Measurements from ENCODE around the gene SOCS1.

The SOCS1 gene

GRCh38 chr16:11285842-11286241 lies 29.8 kb upstream of the SOCS1 start:
- no peak for DNase-seq (ENCODE audit: low read depth, low spot score)

DNA sequence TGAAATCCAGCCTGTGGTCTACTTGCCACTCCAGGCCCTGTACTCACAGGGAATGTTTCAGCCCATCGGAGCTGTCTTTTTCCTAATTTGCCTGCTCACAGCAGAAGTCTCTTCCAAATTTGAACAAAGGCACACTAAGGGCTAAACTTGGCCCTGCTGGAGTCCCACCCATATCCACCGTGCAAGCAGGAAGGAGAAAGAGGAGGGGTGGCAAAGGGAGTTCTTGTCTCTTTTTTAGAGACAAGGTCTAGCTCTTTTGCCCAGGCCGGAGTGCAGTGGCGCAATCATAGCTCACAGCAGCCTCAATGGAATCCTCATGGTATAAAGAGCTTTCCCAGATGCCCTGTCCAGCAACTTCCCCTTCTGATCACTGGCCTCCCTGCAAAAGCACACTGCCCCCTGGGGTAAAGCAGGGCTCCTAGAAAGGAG lies 27.8 kb upstream of the SOCS1 start:
- DNase-seq (ENCODE audit: low read depth, low spot score), result no peak

DNA sequence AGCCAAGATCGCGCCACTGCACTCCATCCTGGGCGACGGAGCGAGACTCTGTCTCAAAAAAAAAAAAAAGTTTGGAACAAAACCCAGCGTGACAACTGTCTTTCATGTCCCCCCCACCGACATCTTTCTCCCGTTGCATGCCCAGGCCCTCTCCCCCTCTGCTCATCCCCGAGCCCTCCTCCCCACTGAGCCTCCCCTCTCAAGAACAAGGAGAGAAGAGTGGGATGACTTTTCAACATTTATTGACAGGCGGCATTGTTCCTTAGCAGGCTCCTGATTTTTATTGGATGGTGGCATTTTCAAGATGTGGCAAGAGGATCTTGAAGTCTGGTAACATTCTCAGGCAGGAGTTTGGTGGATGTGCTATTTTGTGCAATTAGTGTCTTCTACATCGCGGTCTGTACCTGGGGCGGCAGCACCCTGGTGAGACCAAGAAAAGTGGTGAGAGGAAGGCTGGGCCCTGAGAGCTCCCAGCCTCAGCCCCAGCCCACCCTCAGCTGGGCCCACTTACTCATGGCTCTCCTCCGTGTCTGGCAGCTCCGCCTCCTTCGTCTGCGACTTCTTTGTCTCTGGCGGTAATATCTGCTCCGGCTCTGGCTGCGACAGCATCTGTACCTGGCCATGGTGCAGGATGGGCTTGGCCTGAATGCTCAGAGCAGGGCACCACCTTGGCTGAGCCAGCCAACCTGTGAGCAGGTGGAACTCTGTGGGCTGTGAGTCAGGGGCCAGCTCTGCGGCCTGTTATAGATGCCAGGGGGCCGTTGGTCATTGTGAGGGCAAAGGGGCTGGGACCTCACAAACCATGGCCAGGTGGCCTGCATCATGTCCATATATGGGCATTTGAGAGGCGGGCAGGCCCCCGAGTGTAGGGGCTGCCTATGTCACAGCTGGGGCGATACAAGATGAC lies 24.9 kb upstream of the SOCS1 start, which contains the start of gene PRM1:
TSS of gene PRM1 (minus strand) at position 715 of the 907 bp plus-strand sequence. CDS start at position 623, 92 bp downstream.
- no peak for DNase-seq (ENCODE audit: low read depth, low spot score)

GRCh38 chr16:11278681-11279628 lies 23.0 kb upstream of the SOCS1 start:
- no peak for DNase-seq (ENCODE audit: low read depth, low spot score)

DNA sequence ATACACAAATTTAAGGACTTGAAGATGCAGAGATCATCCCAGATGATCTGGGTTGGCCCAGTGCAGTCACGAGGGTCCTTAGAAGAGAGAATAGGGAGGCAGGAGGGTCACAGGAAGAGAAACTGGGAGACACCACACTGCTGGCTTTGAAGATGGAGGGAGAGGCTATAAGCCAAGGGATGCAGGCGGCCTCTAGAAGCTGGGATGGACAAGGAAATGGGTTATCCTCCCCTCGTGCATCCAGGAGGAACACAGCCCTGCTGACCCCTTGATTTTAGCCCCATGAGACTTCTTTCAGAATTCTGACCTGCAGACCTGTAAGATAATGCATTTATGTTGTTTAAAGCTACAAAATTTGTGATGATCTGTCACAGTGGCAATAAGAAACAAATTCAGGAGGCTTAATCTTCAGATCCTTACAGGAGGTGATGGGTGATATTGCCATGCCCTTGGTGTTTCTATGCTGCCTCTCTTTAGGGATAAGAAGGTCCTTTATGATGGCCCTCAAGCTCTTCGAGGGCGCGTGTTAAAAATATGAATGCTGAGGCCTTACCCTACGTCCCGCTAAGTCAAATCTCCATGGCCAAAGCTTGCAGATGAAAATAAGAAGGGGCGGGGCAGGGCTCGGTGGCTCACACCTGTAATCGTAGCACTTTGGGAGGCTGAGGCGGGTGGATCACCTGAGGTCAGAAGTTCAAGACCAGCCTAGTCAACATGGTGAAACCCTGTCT lies 21.8 kb upstream of the SOCS1 start:
- DNase-seq (ENCODE audit: low read depth, low spot score), result no peak

- no peak for DNase-seq (ENCODE audit: low read depth, low spot score)
Observed at GRCh38 chr16:11276896-11277593, 21.0 kb upstream of the SOCS1 start.

DNA sequence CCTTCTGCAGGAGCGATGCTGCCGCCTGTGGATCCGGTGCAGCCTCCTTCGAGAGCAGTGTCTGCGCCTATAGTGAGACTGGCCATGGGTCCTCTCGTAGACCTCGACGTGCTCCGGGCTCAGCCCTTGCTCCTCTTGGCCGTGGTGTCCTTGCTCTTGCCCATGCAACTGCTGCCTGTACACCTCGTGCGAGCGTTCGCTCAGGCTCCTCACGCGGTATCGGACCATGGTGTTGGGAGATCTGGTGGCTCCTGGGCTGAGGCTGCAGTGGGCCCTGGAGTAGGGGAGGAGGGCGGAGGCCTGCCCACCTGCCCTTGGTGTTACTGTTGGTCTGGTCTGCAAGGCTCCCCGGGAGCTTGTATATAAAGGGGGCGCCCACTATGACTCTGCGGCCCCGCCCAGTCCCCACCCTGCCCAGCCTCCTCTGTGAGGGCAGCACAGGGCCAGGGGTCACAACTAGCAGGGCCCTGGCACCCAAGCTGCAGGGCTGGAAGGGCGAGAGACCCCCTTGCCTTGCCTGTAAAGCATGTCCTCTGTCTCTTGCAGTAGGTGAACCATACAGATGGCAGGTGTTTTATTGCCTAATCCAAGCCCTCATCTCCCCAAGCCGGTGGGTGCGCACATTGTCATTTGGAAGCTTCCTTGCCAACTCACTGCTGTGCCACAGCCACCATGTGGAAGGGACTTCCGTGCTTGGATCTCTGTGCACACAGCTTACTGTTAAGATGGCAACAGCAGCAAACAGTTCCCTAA lies 20.3 kb upstream of the SOCS1 start, which contains the start of gene PRM2:
TSS of gene PRM2 (minus strand) at position 338 of the 753 bp plus-strand sequence. CDS start at position 228, 110 bp downstream.
- DNase-seq (ENCODE audit: low read depth, low spot score), result no peak

GRCh38 chr16:11274964-11275363 lies 19.0 kb upstream of the SOCS1 start:
- DNase-seq (ENCODE audit: low read depth, low spot score), result no peak

GRCh38 chr16:11273721-11274324 lies 17.8 kb upstream of the SOCS1 start:
- no peak for DNase-seq (ENCODE audit: low read depth, low spot score)

GRCh38 chr16:11272921-11273720 lies 17.1 kb upstream of the SOCS1 start, which contains the start of gene PRM3:
TSS of gene PRM3 (minus strand) at chr16:11273629. CDS start at chr16:11273595, 34 bp downstream.
- no peak for DNase-seq (ENCODE audit: low read depth, low spot score)

DNA sequence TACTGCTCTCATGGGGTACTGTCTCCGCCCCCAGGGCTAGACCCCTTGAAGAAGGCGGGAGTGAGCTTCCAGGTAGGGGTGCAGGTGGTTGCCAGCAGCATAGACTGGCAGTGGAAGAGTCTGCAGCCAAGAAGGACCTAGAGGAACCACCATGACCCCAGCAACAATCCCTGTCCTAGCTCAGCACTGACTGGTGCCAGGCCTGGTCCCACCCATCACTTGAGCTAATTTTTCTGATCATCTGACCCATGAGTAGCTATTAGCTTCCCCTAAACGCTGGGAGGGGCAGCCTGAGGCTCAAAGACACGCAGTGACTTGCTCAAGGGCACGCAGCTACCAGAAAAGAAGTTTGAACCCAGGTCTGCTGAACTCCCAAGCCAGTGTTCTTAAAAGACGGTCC lies 16.5 kb upstream of the SOCS1 start:
- no peak for DNase-seq (ENCODE audit: low read depth, low spot score)

DNA sequence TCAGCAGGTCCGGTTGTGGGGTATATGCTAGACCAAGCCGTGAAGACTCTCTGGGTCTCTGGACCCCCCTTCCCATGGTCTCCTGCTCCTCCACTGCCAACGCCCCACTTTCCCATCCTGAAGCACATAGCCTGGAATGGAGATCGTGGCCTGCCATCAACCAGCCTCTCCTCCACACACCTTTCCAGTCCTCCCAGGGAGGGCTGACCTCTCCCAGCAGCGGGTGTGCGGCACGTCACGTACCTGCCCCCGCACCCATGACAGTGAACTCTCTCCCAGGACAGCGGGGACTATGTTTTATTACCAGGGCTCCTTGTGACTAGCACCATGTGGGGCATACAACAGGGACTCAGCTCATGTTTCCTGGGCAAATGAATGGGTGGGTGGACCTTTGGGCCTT lies 15.6 kb upstream of the SOCS1 start:
- DNase-seq (ENCODE audit: low read depth, low spot score), result no peak

- DNase-seq (ENCODE audit: low read depth, low spot score), result no peak
Observed at GRCh38 chr16:11270602-11271162, 14.7 kb upstream of the SOCS1 start.

DNA sequence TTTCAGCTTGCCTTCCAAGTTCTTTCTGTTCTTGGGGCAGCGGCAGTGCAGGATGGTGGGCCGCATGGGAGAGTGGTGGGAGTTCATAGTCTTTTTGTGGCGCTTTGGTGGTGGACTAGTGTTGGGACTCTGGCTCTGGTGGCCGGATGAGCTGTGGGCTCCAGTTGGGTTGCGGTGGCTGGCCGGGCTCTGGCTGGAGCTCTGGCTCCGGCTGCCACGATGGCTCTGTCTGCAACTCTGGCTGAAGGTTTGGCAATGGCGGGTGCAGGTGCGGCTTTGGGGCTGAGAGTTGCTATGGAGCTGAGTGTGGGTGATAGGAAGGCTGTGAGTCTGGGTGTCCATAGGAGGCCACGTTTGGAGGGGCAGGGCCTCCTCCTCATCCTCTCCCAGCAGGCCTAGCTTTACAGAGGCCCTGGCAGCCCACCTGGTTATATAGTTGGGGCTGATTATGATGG lies 12.9 kb upstream of the SOCS1 start, which contains the start of gene TNP2:
TSS of gene TNP2 (minus strand) at position 405 of the 455 bp plus-strand sequence. CDS start at position 342, 63 bp downstream.
- DNase-seq (ENCODE audit: low read depth, low spot score), result no peak

- no peak for DNase-seq (ENCODE audit: low read depth, low spot score)
Observed at GRCh38 chr16:11265124-11265523, 9.1 kb upstream of the SOCS1 start.

DNA sequence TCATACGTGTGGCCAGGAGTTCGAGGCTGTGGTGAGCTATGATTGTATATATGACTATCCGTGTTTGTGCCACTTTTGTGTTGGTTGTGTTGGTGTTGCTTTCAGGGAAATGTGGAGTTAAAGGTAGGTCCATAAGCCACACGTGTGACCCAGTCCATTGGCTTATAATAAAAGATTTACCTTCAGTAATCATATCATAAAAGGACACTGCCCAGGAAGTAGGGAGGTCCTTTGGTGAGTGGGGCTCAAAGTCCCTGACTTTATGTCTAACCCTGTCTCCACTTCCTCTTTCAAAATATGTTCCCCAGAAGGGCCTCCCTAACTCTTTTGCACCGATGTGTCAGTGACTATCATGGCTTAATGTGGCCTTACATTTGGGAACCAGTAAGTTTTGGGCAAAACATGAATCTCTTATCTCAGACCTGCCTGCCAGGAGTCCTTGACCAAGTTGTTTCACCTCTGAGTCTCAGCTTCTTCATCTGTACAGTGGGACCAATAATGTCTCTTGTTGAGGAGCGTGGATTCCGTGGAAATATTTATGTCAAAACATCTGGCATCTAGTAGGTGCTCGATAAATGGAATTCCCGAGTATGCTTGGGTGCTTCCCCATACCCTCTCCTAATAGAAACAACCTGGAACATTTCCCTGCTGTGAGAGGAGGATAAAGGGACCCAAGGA lies 8.3 kb upstream of the SOCS1 start:
- DNase-seq (ENCODE audit: low read depth, low spot score), result no peak

DNA sequence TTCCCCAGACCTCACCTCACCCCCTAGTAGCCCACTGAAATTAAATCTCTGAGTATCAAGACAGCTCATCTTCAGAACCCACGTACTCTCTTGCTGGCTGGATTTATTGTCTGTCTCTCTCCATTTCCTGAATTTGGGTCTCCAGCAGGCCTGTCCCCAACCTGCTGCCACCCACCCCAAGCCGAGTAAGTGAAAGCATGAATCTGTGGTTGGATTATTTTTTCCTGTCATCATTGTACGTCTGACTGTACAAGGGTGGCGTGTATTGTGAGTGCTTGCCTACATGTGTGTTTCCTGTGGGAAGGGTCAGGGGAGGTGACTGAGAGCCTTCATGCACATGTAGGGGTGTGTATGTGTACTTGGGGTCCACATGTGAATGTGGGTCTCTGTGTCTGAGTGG lies 7.7 kb upstream of the SOCS1 start:
- no peak for DNase-seq (ENCODE audit: low read depth, low spot score)

DNA sequence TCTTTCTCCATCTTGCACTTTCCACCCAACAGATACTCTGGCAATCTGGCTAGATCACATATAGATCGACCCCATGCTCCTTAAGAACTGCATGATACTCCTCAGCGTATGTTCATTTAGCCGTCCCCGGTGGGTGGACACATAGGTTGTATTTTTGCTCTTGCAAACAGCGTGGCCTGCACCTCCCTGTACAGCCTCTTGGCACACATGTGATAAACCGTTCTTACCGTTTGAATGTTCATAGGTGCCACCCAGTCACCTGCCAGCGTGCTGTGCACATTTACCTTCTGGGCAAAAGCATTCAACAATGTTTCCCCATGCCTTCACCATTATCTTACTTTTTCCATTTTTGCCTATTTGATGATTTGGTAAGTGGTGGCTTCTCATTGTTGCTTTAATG lies 6.9 kb upstream of the SOCS1 start:
- DNase-seq (ENCODE audit: low read depth, low spot score), result no peak
